Vein endothelial cell (primary cell): Measurements from ENCODE around the gene NPIPB8. TPM values are rescaled to one million over a fixed set of nuclear protein-coding genes. Genes with fewer than 3 reads are reported as not detected.

ENCODE experiments used
- total RNA-seq: library from RNA; depleted of rRNA; stranded (reverse); fragments of >200 nt; gene quantifications from 2 replicates; pipeline ENCODE4 v1.2.3, GENCODE V29; 2012

NPIPB8 gene
- 0.10 and 0.33 TPM in 2 replicates for total RNA-seq

DNA sequence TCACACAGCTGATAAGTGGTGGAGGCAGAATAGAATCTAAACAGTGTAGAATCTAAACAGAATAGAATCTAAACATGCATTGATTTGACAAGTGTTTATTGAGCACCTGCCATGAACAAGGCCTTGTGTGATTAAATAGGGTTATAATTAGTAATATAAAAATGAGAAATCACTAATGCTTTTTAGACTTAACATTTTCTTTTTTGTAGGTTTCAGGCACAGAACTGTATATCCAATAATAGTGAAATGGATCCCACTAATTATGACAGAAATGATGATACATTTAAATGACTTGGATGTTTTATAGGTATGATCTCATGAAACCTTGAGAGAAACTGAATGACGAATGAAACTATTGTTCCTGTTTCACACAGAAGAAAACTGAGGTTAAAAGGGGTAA, at the start of gene NPIPB8:
Gene NPIPB8 (plus strand): TSS at position 301 of the 400 bp plus-strand sequence. CDS start 296 bp downstream, outside the sequence.

DNA sequence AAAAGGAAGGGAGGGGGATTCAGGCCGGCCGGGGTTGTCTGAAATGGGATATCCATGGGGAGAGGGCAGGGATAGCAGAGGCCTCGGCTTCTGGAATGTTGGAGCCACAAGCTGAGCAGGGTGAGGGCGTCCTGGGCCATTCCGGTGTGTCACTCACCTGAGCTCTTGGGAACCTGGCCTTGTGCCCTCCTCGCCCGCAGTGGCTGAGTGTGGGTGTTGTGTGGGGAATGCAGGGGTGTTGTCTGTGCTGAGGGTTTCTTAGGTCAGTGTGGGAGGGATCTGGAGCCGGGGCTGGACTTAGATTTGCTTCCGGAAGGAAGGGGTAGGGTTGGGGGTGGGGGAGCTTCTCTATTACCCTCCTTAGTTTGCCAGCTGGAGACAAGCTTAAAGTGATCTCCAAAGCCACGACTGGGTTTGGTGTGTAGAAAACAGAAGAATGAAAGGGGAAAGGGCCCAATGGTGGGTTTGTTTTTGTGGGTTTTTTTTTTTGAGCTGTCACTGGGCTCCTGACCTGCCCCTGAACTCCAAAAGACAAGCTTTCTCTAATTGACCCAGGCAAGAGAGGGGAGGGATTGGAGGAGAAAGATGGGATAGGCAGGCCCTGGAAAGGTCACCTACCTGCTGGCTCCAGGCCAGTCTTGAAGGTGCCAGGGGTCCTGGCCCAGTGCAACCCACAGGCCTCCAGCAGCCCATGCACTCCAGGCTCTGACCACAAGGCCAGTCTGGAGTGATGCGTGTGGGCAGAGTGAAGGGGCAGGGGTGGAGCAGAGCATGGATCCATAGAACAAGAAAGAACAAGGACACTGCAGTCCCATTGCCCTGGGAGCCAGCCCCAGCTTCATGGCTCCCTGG, 40.8 kb upstream of the NPIPB8 start, which contains the start of gene SULT1A2:
Gene SULT1A2 (minus strand): TSS at position 211 of the 852 bp plus-strand sequence. CDS start 1,120 bp downstream, outside the sequence.

DNA sequence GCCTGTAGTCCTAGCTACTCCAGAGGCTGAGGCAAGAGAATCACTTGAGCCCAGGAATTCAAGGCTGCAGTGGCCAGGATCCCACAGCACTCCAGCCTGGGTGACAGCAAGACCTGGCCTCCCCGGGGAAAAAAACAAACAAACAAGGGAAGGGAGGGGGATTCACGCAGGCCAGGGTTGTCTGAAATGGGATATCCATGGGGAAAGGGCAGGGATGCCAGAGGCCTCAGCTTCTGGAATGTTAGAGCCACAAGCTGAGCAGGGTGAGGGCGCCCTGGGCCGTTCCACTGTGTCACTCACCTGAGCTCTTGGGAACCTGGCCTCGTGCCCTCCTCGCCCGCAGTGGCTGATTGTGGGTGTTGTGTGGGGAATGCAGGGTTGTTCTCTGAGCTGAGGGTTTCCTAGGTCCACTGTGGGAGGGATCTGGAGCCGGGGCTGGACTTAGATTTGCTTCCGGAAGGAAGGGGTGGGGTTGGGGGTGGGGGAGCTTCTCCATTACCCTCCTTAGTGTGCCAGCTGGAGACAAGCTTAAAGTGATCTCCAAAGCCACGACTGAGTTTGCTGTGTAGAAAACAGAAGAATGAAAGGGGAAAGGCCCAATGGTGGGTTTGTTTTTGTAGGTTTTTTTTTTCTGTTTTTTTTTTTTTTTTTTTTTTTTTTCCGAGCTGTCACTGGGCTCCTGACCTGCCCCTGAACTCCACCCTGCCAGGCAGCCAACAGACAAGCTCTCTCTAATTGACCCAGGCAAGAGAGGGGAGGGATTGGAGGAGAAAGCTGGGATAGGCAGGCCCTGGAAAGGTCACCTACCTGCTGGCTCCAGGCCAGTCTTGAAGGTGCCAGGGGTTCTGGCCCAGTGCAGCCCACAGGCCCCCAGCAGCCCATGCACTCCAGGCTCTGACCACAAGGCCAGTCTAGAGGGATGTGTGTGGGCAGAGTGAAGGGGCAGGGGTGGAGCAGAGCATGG, 28.0 kb upstream of the NPIPB8 start, which contains the start of gene SULT1A1:
Gene SULT1A1 (minus strand): TSS at position 414 of the 964 bp plus-strand sequence. CDS start 1,189 bp downstream, outside the sequence.

Other genes with a start within 250 kb of the NPIPB8 start
- 103 and 118 TPM in 2 replicates for gene EIF3CL, start 234.2 kb upstream of the NPIPB8 start, total RNA-seq
- gene NPIPB7, start 165.7 kb upstream of the NPIPB8 start, total RNA-seq = not detected in 2 replicates
- gene CLN3, start 146.0 kb upstream of the NPIPB8 start, total RNA-seq = 20.8 and 22.2 TPM in 2 replicates
- gene APOBR, start 143.4 kb upstream of the NPIPB8 start, total RNA-seq = not detected in 2 replicates
- gene IL27, start 131.2 kb upstream of the NPIPB8 start, total RNA-seq = not detected in 2 replicates
- gene NUPR1, start 99.1 kb upstream of the NPIPB8 start, total RNA-seq = 0.33 and 2.4 TPM in 2 replicates
- gene SGF29, start 84.1 kb upstream of the NPIPB8 start, total RNA-seq = 7.1 and 12.1 TPM in 2 replicates
- gene SULT1A2, start 41.0 kb upstream of the NPIPB8 start, total RNA-seq = 0.19 TPM in 1 of 2 replicates, not detected in the other
- gene SULT1A1, start 28.0 kb upstream of the NPIPB8 start, total RNA-seq = 3.2 and 7.8 TPM in 2 replicates
- gene EIF3C, start 73.4 kb downstream of the NPIPB8 start, total RNA-seq = 84.9 and 123 TPM in 2 replicates
- 4.1 and 4.9 TPM in 2 replicates for gene NPIPB9, start 113.7 kb downstream of the NPIPB8 start, total RNA-seq
- gene ATXN2L, start 184.9 kb downstream of the NPIPB8 start, total RNA-seq = 69.8 and 80.0 TPM in 2 replicates
- 145 TPM in 2 replicates for gene TUFM, start 208.3 kb downstream of the NPIPB8 start, total RNA-seq
- gene SH2B1, start 225.8 kb downstream of the NPIPB8 start, total RNA-seq = 17.8 and 19.6 TPM in 2 replicates
- gene ATP2A1, start 240.4 kb downstream of the NPIPB8 start, total RNA-seq = 0.19 and 1.6 TPM in 2 replicates